NOMO-1 treated with dmso at 0.1 percent for 144 hours (cell line): ENCODE results near the gene MINAR1.

Experiments
- DNase-seq: peaks from one replicate; lab custom pipeline; 2025; ENCODE audit not compliant: unreplicated experiment; lab: John Stamatoyannopoulos, UW

Gene MINAR1

DNA sequence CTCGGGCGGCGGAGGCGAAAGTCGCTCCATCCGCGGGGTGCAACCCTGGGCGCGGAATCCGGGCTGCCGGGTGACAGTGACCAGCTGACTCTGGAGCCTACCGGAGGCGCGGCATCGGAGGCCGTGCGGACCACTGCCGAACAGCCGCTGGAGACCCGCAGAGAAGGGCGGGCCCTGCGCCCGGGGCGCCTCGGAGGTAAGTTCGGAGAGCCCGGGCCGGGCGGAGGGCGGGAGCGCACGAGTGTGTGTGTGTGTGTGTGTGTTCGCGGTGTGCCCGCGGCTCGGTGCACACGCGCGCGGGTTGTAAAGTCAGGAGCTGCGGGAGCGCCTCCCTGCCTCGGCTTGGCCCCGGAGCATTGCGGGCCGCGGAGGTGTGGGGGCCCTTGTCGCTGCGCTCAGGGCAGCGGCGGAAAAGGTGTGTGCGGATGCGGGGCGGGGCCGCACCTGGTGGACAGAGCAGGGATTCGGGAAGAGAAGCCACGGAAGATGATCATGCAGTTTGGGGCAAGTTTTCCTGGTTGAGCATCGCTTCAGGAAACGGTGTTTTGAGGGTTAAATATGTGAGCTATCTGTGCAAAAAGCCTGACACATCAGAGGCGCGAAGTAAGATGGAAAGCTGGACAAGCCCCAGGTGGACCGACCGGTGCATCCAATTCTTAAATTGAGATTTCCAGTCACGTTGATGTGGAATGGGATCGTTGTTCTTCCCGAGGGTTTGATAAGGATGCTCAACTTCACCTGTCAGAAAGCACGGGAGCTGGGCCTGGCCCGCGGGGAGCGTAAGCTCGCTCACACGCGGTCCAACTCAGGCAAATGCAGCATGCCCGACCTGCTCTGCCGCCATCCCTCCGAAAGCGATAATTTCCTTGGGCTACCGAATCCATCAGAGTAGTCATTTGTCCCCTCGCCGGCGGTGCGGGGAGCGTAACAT is 474 bp downstream of the MINAR1 start:
- DNase-seq, result no peak

DNA sequence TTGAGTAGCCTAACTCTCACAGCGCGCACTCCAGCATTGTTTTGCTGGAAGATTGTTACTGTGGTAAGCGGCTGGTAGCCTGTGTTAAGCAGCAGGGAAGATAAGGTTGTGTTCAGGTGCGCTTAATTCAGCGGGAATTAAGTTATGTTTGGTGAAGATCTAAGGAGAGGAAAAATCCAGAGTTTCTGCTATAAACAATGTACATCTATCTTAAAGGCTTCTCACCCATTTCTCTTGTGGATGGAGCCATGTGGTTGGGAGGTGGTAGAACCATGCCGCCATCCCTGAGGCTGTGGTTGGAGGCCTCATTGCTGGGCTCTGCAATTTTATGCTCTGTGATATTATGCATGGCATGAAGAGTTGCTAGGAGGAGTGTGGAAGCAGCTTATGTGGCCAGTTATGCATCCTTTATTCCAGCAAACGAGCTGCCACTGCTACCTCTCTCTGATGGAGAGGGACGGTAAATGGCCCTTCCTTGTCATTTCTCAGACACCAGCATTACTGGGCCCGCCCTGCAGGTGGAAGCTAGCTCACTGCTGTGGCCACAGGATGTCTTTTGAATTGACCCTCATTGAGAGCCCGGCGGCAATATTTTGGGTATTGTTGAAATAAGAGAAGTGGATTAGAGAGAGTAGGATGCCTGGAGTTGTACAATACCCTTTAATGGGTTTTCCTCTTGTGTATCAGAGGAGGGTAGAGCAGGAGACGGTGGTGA is 1.3 kb downstream of the MINAR1 start:
- DNase-seq, result no peak

DNA sequence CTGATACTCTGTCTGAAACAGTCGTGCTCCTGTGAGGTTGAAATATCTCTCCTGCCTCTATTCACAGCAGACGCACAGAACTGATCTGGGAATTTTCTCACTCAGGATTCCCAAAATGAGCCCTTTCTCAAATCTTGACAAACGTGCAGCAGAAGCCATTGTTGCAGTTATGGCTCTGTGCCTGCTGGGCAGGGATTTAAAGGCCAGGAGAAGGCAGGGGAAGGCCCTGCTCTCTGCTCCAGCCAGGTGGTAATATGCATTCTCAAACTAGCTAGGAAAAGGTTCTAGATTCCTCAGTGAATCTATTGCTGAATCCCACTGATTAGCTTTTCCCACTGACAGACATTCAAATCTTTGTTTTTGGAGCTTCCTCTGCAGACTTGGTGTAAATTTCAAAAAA is 2.2 kb downstream of the MINAR1 start:
- DNase-seq, result no peak

DNA sequence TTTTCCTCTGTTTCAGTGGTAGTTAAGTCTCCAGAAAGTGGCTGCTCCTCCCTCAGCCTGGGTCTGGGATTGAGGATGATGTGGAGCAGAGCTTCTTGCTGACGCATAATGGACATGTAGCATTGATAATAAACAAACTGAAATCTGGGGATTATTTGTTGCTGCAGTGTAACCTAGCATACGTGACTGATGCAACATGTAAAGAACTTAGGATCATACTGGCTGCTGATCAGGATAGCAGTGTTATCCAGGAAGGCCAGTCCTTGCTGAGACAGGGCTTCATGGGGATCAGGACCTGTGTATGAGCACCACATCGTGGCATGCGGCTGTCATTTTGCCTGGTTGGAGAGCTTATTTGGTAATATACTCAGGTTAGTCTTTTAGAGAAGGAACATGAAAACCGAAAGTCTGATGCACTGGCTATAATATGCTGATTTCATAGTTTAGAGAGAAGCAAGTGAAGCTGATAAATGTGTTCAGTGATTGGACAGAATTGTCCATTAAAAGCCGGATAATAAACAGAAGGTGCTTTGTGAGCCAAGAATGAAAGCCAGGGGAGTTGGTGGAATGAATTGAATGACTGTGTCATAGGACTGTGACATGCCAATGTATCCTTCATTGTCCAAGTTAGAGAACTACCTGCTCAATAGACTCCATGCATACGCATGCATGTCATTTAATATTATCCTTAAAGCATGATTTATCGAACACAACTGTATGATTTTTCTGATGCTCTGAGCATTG is 4.1 kb downstream of the MINAR1 start:
- no peak for DNase-seq

DNA sequence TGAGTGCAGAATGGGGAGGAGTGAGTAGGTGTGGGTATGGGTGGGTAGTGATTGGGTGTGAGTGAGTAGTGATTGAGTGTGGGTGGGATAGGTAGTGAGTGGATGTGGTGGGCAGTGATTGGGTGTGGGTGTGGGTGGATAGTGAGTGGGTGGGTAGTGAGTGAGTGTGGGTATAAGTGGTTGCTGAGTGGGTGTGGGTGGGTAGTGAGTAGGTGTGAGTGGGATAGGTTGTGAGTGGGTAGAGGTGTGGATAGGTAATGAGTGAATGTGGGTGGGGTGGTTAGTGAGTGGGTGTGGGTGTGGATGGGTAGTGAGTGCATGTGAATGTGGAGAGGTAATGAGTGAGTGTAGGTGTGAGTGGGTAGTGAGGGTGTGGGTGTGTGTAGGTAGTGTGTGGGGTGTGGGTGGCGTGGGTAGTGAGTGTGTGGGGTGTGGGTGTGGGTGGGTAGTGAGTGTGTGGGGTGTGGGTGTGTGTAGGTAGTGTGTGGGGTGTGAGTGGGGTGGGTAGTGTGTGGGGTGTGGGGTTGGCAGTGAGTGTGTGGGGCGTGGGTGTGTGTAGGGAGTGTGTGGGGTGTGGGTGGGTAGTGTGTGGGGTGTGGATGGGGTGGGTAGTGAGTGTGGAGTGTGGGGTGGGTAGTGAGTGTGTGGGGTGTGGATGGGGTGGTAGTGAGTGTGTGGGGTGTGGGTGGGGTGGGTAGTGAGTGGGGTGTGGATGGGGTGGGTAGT is 5.3 kb downstream of the MINAR1 start:
- no peak for DNase-seq

DNA sequence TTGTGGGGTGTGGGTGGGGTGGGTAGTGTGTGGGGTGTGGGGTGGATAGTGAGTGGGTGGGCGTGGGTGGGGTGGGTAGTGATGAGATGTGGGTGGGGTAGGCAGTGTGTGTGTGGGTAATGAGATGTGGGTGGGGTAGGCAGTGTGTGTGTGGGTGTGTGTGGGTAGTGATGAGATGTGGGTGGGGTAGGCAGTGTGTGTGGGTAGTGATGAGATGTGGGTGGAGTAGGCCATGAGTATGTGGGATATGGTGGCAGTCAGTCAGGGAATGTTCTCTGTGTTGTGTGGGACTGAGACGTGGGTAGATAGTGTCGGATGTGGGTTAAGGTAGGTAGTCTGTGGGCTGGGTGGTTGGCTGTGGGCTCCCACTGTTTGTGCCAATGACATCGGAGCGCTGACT is 7.1 kb downstream of the MINAR1 start:
- DNase-seq, result no peak

DNA sequence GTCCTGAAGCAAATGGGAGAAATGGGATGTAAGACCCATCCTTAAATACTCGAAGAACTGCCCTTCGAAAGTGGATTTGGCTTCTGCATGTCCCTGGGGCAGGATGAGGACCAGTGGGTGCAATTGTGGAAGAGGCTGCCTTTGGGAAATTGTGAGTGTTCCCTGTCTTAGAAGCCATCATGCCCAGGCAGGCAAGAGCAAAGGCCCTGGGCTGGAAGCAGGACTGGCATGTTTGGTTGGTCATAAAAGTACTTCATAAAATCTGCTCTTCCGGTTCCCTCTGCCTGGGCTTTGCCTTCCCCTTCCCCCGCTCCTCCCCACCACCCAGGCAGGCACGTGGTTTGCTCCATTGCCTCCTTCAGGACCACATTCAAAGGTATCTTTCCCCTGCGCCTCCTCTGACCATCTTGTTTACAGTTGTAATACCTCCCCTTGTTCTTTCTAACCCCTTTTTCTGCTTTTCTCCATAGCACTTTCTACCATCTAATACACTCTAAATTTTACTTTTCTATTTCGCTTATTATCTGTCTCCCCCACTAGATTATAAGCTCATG is 8.3 kb downstream of the MINAR1 start:
- DNase-seq, result no peak

DNA sequence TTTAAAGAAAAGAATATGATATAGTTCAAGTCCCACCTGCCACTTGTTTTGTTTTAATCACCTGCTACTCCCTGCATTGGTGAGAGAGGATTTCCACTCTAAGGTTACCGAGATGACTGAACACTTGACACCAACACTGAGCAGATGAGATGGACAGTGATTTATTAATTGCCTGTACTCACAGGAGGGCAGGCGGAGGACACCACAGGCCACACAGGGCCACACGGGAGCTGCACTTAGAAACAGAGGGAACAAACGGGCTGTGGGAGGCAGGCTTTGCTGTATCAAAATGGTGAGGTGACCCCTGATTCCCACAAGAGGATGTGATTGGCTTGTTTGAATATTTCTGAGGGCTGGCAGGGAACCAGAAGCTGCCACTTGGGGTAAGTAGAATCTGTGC is 10.8 kb downstream of the MINAR1 start:
- DNase-seq, result no peak

DNA sequence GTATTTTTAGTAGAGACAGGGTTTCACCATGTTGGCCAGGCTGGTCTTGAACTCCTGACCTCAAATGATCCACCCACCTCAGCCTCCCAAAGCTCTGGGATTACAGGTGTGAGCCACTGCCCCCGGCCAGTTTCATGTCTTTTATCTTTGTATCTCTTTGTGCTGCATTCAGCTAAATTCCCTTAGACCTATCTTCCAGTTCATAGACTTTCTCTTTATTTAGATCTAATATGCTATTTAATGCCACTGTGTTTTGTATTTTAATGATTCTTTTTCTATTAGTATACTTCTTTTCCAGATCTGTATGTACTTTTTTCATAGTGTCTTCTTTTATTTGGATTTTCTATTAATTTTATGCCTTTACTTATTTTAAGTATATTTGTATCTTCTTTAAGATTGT is 14.9 kb downstream of the MINAR1 start:
- DNase-seq, result no peak

DNA sequence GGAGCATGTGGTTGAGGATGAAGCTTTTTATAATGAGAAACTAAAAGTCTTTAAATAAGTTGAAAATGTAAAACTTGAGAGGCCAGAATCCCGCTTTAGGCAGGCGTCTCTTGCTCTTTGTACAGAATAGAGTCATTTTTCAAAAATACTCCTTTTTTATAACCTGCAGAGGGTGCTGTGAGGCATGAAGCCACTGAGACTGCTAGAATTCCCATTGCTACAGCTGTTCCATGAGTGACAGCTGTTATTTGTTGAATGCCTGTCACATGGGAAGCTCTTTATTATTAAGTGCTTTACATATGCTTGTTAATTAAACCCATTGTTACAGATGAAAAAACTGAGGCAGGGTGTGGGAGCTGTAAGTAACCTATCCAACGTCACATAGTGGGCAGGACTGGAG is 18.5 kb downstream of the MINAR1 start:
- no peak for DNase-seq

DNA sequence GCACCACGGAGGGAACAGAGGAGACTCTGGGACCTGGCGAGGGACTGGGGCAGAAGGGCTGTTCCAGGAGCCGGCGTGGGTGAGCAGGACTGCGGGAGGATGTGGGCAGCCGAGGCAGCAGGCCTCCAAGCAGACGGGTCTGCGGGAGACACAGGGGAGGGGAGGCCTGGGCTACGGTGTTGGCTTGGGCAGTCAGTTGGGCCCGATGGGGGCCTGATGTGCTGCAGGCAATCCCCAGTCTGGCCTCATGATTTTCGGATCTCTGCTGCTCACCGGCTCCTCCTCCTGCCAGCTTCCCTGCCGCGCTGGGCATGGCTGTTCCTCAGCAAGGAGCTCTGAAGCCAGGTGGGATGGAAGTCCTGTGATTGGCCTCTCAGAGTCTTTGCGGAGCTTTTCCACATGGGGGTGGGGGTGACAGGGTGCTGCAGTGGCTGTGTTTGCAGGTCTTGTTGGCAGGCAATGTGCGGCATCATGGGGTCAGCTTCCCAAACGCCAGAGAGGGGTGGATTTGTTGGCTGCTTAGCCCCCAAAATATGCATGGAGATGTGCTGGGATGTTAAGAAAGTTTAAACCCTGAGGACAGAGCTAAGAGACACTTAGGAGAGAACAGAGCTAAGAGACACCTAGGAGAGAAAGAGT is 19.3 kb downstream of the MINAR1 start:
- DNase-seq, result no peak

DNA sequence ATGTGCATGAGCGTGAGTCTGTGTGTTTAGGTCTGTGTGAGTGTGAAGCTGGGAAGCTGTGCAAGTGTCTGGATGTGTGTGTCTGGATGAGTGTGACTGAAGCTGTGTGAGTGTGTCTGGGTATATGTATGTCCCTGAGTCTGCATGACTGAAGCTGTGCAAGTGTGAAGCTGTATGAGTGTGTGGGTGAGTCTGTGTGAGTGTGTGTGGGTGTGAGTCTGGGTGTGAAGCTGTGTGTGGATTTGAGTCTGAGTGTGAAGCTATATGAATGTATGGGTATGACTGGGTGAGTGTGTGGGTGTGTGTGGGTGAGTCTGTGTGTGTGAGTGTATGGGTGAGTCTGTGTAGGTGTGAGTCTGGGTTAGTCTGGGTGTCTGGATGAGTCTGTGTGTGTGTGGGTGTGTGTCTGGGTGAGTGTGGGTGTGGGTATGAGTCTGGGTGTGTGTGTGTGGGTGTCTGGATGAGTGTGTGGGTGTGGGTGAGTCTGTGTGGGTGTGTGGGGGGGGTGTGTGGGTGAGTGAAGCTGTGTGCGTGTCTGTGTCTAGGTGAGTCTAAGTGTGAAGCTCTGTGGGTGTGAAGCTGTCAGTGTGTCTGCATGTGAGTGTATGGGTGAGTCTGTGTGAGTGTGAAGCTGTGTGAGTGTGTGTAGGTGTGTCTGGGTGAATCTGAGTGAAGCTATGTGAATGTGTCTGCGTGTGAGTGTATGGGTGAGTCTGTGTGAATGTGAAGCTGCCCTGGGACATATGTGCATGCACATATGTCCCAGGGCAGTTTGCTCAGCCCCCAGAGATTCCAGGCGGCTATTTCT is 20.3 kb downstream of the MINAR1 start:
- DNase-seq, result no peak

DNA sequence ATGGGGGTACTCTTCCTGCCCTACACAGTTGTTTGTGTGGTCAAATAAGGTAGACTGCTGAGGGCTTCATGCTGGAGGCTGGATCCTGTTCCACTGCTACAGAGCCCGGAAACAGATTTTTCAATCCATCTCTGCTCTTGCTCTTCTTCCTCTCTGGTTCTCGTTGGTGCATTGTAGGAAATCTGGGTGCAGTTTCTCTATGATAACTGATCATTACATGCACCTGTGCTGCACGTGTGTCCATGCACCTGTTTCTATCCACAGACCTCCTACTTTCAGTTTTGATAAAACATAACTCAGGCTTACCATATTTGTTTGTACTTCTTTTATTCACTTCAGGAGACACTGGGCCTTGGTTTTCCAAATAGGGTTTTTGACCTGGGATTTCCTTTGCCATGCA is 21.3 kb downstream of the MINAR1 start:
- DNase-seq, result no peak

DNA sequence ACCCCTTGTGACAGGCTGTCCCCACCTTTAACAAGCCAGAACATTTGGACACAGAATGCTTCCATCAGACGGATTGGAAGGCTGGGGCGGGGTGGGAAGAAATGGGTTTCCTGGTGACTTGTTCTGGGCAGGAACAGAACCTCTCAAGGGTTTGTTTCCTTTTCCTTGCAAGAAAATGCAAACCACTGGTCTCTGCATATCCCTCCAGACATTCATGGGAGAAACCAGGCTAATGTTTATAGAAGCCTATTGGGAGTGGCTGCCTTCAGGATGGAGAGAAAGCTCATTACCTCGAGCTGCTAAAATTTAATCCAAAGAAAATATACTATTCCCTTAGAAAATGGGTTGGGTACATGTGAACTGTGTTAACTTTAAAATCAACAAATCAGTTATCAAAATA is 21.9 kb downstream of the MINAR1 start:
- no peak for DNase-seq

DNA sequence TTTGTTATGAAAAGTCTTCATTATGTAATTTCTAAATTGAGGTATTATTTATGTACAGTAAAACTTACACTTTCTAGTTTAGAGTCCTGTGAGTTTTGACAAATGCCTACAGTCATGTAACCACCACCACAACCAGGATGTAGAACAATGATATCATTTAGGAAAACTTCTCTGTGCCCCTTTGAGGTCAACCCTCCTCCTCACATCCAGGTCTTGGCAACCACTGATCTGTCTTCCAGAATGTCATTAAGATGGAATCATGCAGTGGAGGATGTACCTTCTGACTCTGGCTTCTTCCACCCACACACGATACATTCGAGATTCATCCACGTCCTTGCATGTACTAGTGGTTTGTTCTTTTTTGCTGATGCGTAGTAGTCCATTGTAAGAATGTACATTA is 23.2 kb downstream of the MINAR1 start:
- no peak for DNase-seq

DNA sequence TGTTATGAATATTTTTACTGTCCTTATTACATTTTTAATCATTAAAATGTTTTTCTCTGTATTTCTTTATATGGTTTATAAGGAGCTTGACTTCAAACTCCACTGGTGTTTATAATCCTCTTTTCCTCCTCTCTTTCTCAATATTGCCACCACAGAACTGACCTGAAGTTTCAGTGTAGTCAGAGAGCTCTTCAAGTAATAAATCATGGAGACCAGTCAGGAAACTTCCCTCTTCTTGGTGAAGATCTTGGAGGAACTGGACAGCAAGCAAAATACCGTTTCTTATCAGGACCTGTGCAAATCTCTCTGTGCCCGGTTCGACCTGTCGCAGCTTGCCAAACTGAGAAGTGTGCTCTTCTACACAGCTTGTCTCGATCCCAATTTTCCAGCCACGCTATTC is 23.8 kb downstream of the MINAR1 start:
- DNase-seq, result no peak

DNA sequence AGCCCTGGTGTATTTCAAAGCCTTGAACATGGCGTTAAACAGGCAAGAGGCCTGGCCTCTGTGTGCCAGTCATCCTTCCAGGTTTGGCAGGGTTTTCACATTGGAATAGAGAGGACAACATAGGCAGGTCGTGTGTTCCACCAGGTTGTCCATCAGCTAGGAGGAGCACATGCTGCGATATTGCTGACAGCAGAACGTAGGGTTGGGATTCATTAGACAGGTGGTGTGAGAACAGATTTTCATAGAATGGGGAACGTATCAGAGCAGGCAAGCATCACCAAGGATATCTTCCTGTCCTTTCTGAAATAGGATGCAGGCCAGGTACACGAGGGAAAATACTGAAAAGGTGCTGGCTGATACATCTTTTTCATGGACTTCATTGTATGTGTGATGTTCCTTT is 26.4 kb downstream of the MINAR1 start:
- DNase-seq, result no peak

DNA sequence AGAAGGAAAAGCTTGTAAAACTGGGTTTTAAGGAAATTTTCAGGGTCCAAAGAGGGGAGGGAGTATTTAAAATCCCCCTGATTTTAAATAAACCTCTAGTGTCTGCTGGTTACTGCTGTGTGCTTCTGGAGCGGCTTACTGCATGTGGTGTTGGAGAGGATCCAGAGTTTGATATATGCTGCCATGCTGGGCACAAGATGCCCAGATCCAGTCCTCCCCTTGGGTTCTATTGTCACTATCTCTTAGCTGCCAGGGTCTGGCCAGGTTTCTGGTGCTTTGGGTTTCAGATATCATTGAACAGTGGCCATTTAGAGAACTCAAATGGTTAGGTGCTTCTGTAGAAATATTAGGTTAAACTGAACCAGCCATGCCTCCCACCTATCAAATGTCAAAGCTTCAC is 27.5 kb downstream of the MINAR1 start:
- DNase-seq, result no peak

DNA sequence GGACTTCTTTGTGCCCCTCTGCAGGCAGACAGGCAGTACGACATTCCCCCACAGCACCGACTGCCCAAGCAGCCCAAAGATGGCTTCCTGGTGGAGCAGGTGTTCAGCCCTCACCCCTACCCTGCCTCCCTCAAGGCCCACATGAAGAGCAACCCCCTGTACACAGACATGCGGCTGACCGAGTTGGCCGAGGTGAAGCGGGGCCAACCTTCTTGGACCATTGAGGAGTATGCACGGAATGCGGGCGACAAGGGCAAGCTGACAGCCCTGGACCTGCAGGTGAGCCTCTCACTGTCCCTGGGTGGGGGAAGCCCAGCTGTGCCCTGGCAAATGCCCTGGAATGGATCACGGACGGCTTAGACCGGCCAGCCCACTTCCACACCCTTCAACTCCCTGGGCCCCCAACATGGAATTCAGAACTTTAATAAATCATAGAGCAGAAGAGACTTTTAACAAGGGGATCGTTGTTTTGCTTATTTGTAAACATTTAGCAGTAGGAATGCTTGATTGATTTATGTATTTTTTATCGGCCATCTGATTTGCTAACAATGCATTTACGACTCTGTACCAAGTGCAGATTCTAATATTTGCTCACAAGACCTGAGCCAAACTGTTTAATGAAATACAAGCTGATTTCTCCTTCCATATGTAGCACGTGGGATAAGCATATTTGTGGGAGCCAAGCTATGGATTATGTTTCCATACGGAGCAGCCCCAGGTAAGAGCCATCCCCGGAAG is 31.1 kb downstream of the MINAR1 start:
- no peak for DNase-seq
